Measurements from ENCODE around the gene F2R. TPM values are rescaled to one million over a fixed set of nuclear protein-coding genes. Genes with fewer than 3 reads are reported as not detected.

Gene F2R
- polyA plus RNA-seq, 2 donors: 0.45 to 1.5 TPM

GRCh38 chr5:76689321-76690036 lies 26.4 kb upstream of the F2R start:
- Histone ChIP-seq H3K9me3 (ENCODE audit: control insufficient read depth in 2 of 2, insufficient read depth in 1 of 2, low read depth in 1 of 2, low read length in 1 of 2) (no peaks in the 10 kb centered on the region), H3K4me1 (ENCODE audit: control insufficient read depth in 2 of 2, insufficient read depth in 2 of 2, low read length in 1 of 2) (no peaks in the 10 kb centered on the region), H3K4me3 (ENCODE audit: low read depth in 1 of 2, low read length in 2 of 2) (no peak overlapping the region), H3K27me3 (ENCODE audit: control insufficient read depth in 1 of 2, insufficient read depth in 2 of 2, low read length in 2 of 2) (no peaks in the 10 kb centered on the region), H3K36me3 (ENCODE audit: control insufficient read depth in 2 of 2, insufficient read depth in 2 of 2, low read length in 1 of 2) (no peaks in the 10 kb centered on the region), H3K27ac (ENCODE audit: low read depth in 2 of 2, low read length in 1 of 2) (no peak overlapping the region)
- WGBS, 2 donors: 90 to 92% methylated on average over 3 of the region's 3 CpGs

GRCh38 chr5:76690037-76690679 lies 25.8 kb upstream of the F2R start:
- H3K27me3 ChIP-seq (ENCODE audit: control insufficient read depth in 1 of 2, insufficient read depth in 2 of 2, low read length in 2 of 2): no peaks in the 10 kb centered on the region
- 88 to 90% methylated on average over 3 of the region's 3 CpGs for WGBS, 2 donors
- no peaks in the 10 kb centered on the region for H3K9me3 ChIP-seq (ENCODE audit: control insufficient read depth in 2 of 2, insufficient read depth in 1 of 2, low read depth in 1 of 2, low read length in 1 of 2)
- no peaks in the 10 kb centered on the region for H3K36me3 ChIP-seq (ENCODE audit: control insufficient read depth in 2 of 2, insufficient read depth in 2 of 2, low read length in 1 of 2)
- no peaks in the 10 kb centered on the region for H3K4me1 ChIP-seq (ENCODE audit: control insufficient read depth in 2 of 2, insufficient read depth in 2 of 2, low read length in 1 of 2)
- H3K27ac ChIP-seq (ENCODE audit: low read depth in 2 of 2, low read length in 1 of 2): no peak overlapping the region
- no peak overlapping the region for H3K4me3 ChIP-seq (ENCODE audit: low read depth in 1 of 2, low read length in 2 of 2)

- peak overlapping the region in 1 of 2 donors; percentile 2 for H3K27ac ChIP-seq (ENCODE audit: low read depth in 2 of 2, low read length in 1 of 2)
Measured at GRCh38 chr5:76690704-76691466, 25.0 kb upstream of the F2R start.

GRCh38 chr5:76691467-76692273 lies 24.3 kb upstream of the F2R start:
- H3K27ac ChIP-seq (ENCODE audit: low read depth in 2 of 2, low read length in 1 of 2): no peak overlapping the region
- H3K4me3 ChIP-seq (ENCODE audit: low read depth in 1 of 2, low read length in 2 of 2): no peak overlapping the region
- H3K9me3 ChIP-seq (ENCODE audit: control insufficient read depth in 2 of 2, insufficient read depth in 1 of 2, low read depth in 1 of 2, low read length in 1 of 2): no peaks in the 10 kb centered on the region
- 57 to 58% methylated on average over 5 of the region's 5 CpGs for WGBS, 2 donors
- H3K36me3 ChIP-seq (ENCODE audit: control insufficient read depth in 2 of 2, insufficient read depth in 2 of 2, low read length in 1 of 2): no peaks in the 10 kb centered on the region
- no peaks in the 10 kb centered on the region for H3K27me3 ChIP-seq (ENCODE audit: control insufficient read depth in 1 of 2, insufficient read depth in 2 of 2, low read length in 2 of 2)
- H3K4me1 ChIP-seq (ENCODE audit: control insufficient read depth in 2 of 2, insufficient read depth in 2 of 2, low read length in 1 of 2): no peaks in the 10 kb centered on the region

More at GRCh38 chr5:76690704-76691466, 25.0 kb upstream of the F2R start:
- H3K4me3 ChIP-seq (ENCODE audit: low read depth in 1 of 2, low read length in 2 of 2): no peak overlapping the region
- H3K36me3 ChIP-seq (ENCODE audit: control insufficient read depth in 2 of 2, insufficient read depth in 2 of 2, low read length in 1 of 2): no peaks in the 10 kb centered on the region
- H3K4me1 ChIP-seq (ENCODE audit: control insufficient read depth in 2 of 2, insufficient read depth in 2 of 2, low read length in 1 of 2): no peaks in the 10 kb centered on the region
- WGBS, 2 donors: 70 to 72% methylated on average over 7 of the region's 7 CpGs
- no peaks in the 10 kb centered on the region for H3K9me3 ChIP-seq (ENCODE audit: control insufficient read depth in 2 of 2, insufficient read depth in 1 of 2, low read depth in 1 of 2, low read length in 1 of 2)
- H3K27me3 ChIP-seq (ENCODE audit: control insufficient read depth in 1 of 2, insufficient read depth in 2 of 2, low read length in 2 of 2): no peaks in the 10 kb centered on the region

- no peak overlapping the region for H3K27ac ChIP-seq (ENCODE audit: low read depth in 2 of 2, low read length in 1 of 2)
- no peak overlapping the region for H3K4me3 ChIP-seq (ENCODE audit: low read depth in 1 of 2, low read length in 2 of 2)
- no peaks in the 10 kb centered on the region for H3K9me3 ChIP-seq (ENCODE audit: control insufficient read depth in 2 of 2, insufficient read depth in 1 of 2, low read depth in 1 of 2, low read length in 1 of 2)
- H3K36me3 ChIP-seq (ENCODE audit: control insufficient read depth in 2 of 2, insufficient read depth in 2 of 2, low read length in 1 of 2): no peaks in the 10 kb centered on the region
- WGBS, 2 donors: 96 to 97% methylated on average over 6 of the region's 6 CpGs
- H3K4me1 ChIP-seq (ENCODE audit: control insufficient read depth in 2 of 2, insufficient read depth in 2 of 2, low read length in 1 of 2): no peaks in the 10 kb centered on the region
- H3K27me3 ChIP-seq (ENCODE audit: control insufficient read depth in 1 of 2, insufficient read depth in 2 of 2, low read length in 2 of 2): no peaks in the 10 kb centered on the region
Measured at GRCh38 chr5:76692274-76692540, 23.7 kb upstream of the F2R start.

- WGBS, 2 donors: 93 to 96% methylated on average over 3 of the region's 3 CpGs
Measured at GRCh38 chr5:76692651-76693050, 23.3 kb upstream of the F2R start.

GRCh38 chr5:76693141-76693540 lies 22.8 kb upstream of the F2R start:
- Histone ChIP-seq H3K9me3 (ENCODE audit: control insufficient read depth in 2 of 2, insufficient read depth in 1 of 2, low read depth in 1 of 2, low read length in 1 of 2) (no peaks in the 10 kb centered on the region), H3K4me3 (ENCODE audit: low read depth in 1 of 2, low read length in 2 of 2) (no peak overlapping the region), H3K27me3 (ENCODE audit: control insufficient read depth in 1 of 2, insufficient read depth in 2 of 2, low read length in 2 of 2) (no peaks in the 10 kb centered on the region), H3K4me1 (ENCODE audit: control insufficient read depth in 2 of 2, insufficient read depth in 2 of 2, low read length in 1 of 2) (no peaks in the 10 kb centered on the region), H3K36me3 (ENCODE audit: control insufficient read depth in 2 of 2, insufficient read depth in 2 of 2, low read length in 1 of 2) (no peaks in the 10 kb centered on the region), H3K27ac (ENCODE audit: low read depth in 2 of 2, low read length in 1 of 2) (no peak overlapping the region)
- 83 to 97% methylated on average over 3 of the region's 3 CpGs for WGBS, 2 donors

More at GRCh38 chr5:76692651-76693050, 23.3 kb upstream of the F2R start:
- Histone ChIP-seq H3K27me3 (ENCODE audit: control insufficient read depth in 1 of 2, insufficient read depth in 2 of 2, low read length in 2 of 2) (no peaks in the 10 kb centered on the region), H3K9me3 (ENCODE audit: control insufficient read depth in 2 of 2, insufficient read depth in 1 of 2, low read depth in 1 of 2, low read length in 1 of 2) (no peaks in the 10 kb centered on the region), H3K4me3 (ENCODE audit: low read depth in 1 of 2, low read length in 2 of 2) (no peak overlapping the region), H3K4me1 (ENCODE audit: control insufficient read depth in 2 of 2, insufficient read depth in 2 of 2, low read length in 1 of 2) (no peaks in the 10 kb centered on the region), H3K36me3 (ENCODE audit: control insufficient read depth in 2 of 2, insufficient read depth in 2 of 2, low read length in 1 of 2) (no peaks in the 10 kb centered on the region), H3K27ac (ENCODE audit: low read depth in 2 of 2, low read length in 1 of 2) (no peak overlapping the region)

GRCh38 chr5:76694317-76694716 lies 21.6 kb upstream of the F2R start:
- Histone ChIP-seq H3K4me1 (ENCODE audit: control insufficient read depth in 2 of 2, insufficient read depth in 2 of 2, low read length in 1 of 2) (no peaks in the 10 kb centered on the region), H3K27me3 (ENCODE audit: control insufficient read depth in 1 of 2, insufficient read depth in 2 of 2, low read length in 2 of 2) (no peaks in the 10 kb centered on the region), H3K9me3 (ENCODE audit: control insufficient read depth in 2 of 2, insufficient read depth in 1 of 2, low read depth in 1 of 2, low read length in 1 of 2) (no peaks in the 10 kb centered on the region), H3K4me3 (ENCODE audit: low read depth in 1 of 2, low read length in 2 of 2) (no peak overlapping the region), H3K36me3 (ENCODE audit: control insufficient read depth in 2 of 2, insufficient read depth in 2 of 2, low read length in 1 of 2) (no peaks in the 10 kb centered on the region), H3K27ac (ENCODE audit: low read depth in 2 of 2, low read length in 1 of 2) (no peak overlapping the region)
- WGBS, 2 donors: 50 to 70% methylated on average over 2 of the region's 2 CpGs

GRCh38 chr5:76695346-76695745 lies 20.6 kb upstream of the F2R start:
- H3K27ac ChIP-seq (ENCODE audit: low read depth in 2 of 2, low read length in 1 of 2): no peak overlapping the region
- H3K4me3 ChIP-seq (ENCODE audit: low read depth in 1 of 2, low read length in 2 of 2): no peak overlapping the region
- no peaks in the 10 kb centered on the region for H3K27me3 ChIP-seq (ENCODE audit: control insufficient read depth in 1 of 2, insufficient read depth in 2 of 2, low read length in 2 of 2)
- no peaks in the 10 kb centered on the region for H3K4me1 ChIP-seq (ENCODE audit: control insufficient read depth in 2 of 2, insufficient read depth in 2 of 2, low read length in 1 of 2)
- H3K36me3 ChIP-seq (ENCODE audit: control insufficient read depth in 2 of 2, insufficient read depth in 2 of 2, low read length in 1 of 2): no peaks in the 10 kb centered on the region
- H3K9me3 ChIP-seq (ENCODE audit: control insufficient read depth in 2 of 2, insufficient read depth in 1 of 2, low read depth in 1 of 2, low read length in 1 of 2): no peaks in the 10 kb centered on the region
- WGBS, 2 donors: 81 to 82% methylated on average over 6 of the region's 6 CpGs
